Right lobe of liver (tissue), 6 donors: ENCODE measurements around the gene SHISA9. TPM values are rescaled to one million over a fixed set of nuclear protein-coding genes. Genes with fewer than 3 reads are reported as not detected.

Experiments used
- ATAC-seq, 4 donors: fragments of 200-7000 bp; cut with Tn5 transposase; one replicate each; pipeline ENCODE4 v1.9.1; 2020; ENCODE audit warnings: mild to moderate bottlenecking in 4 of 4, moderate library complexity in 4 of 4
- DNase-seq, 3 donors: peaks; one replicate each; pipeline ENCODE4 v3.0.0-alpha.2; 2020
- H3K27ac ChIP-seq, 3 donors: fragments of 200-600 bp; one replicate each; pipeline ENCODE4 v1.8.0; 2022
- H3K27me3 ChIP-seq, 2 donors: fragments of 200-600 bp; one replicate each; pipeline ENCODE4 v1.8.0; 2022
- H3K36me3 ChIP-seq, 4 donors: fragments of 200-600 bp; sonication (generic) in 1 of 4; one replicate each; pipeline versions ENCODE4 v1.5.1 to v1.8.0; 2017 to 2022; ENCODE audit warnings: control low read depth in 1 of 4
- H3K4me1 ChIP-seq, 4 donors: fragments of 200-600 bp; sonication (generic) in 1 of 4; one replicate each; pipeline versions ENCODE4 v1.5.1 to v1.8.0; 2017 to 2022; ENCODE audit warnings: control low read depth in 1 of 4
- H3K4me3 ChIP-seq, 3 donors: fragments of 200-600 bp; one replicate each; pipeline ENCODE4 v1.8.0; 2022
- H3K9me3 ChIP-seq, 4 donors: fragments of 200-600 bp; sonication (generic) in 1 of 4; one replicate each; pipeline versions ENCODE4 v1.5.1 to v1.8.0; 2017 to 2022; ENCODE audit warnings: control low read depth in 1 of 4
- CTCF ChIP-seq, 4 donors: fragments of 200-600 bp in 3 of 4; fragments of 450-650 bp in 1 of 4; IDR thresholded peaks; one replicate each; pipeline versions ENCODE4 v1.5.1 to v1.8.0; 2016 to 2022; ENCODE audit warnings: antibody characterized with exemption in 4 of 4, mild to moderate bottlenecking in 2 of 4
- POLR2A ChIP-seq: fragments of 450-650 bp; IDR thresholded peaks from one replicate; pipeline ENCODE4 v1.6.1; 2017; ENCODE audit warnings: antibody characterized with exemption, mild to moderate bottlenecking
- WGBS: methylation state at CpG from one replicate; pipeline ENCODE4 v1.1.6; 2018; ENCODE audit warnings: low coverage, low lambda C conversion rate; ENCODE audit not compliant: insufficient coverage; ENCODE audit errors: missing lambda C conversion rate; 5-methylcytosine and 5-hydroxymethylcytosine counted together
- intact Hi-C, 2 donors: fragments of 100-400 bp; cut with DNase I; formaldehyde crosslinking; loops; one replicate each; pipeline versions ENCODE4 v1.11.2 to v1.14.1; 2022
- total RNA-seq, 6 experiments: library from RNA; depleted of rRNA in 2 of 6; stranded (reverse); fragments of >200 nt in 2 of 6; fragmentation: NEBNext Ultra II Directional in 3 of 6; extraction: Animal tissue kit (Norgen Biotek cat#: 25700) in 3 of 6; gene quantifications; one replicate each; pipeline versions ENCODE4 v1.1.0 to v1.2.4, GENCODE V29; 2016 to 2023
- donor health status: DM: no; HTN: yes; CAD: no.
- donor health status: DM: no; HTN: no; CAD: no.
- donor health status: DM: no; HTN: no; CAD: no.
- donor health status: DM: no; HTN: yes; CAD: no.
- donor health status: DM: no; HTN: yes; CAD: no.

SHISA9 gene
- total RNA-seq, 6 experiments from 2014 or later = 0.02 to 0.06 TPM; not detected in 4

DNA sequence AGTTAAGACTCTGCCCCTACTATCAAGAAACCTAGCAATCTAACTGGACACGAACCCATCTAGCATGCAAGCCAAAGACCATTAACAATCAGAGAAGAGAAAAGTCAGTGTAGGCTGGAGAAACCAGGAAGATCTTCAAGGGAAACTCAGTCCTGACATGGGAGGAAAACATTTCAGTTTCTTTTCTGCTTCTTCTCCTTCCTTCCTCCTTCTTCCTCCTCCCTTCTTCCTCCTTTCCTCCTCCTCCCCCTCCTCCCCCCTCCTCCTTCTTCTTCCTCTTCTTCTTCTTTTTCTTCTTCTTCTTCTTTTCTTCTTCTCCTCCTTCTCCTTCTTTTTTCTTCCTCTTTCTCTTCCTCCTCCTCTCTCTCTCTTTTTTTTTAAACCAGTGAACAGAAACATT, 29.6 kb upstream of the SHISA9 start:
- no peak overlapping the region for H3K4me3 ChIP-seq
- TF ChIP-seq CTCF (IDR thresholded peaks at IDR 0.05) (no peak), POLR2A (no peak)
- ATAC-seq (no peak), DNase-seq (no peak)
- intact Hi-C loops = no loop called here
- H3K36me3 ChIP-seq = no peaks in the 10 kb centered on the region
- no peaks in the 10 kb centered on the region for H3K4me1 ChIP-seq
- H3K27me3 ChIP-seq = no peaks in the 10 kb centered on the region
- H3K9me3 ChIP-seq = no peaks in the 10 kb centered on the region
- H3K27ac ChIP-seq = no peak overlapping the region
- WGBS = 38% methylated on average over 1 of the region's 1 CpG

DNA sequence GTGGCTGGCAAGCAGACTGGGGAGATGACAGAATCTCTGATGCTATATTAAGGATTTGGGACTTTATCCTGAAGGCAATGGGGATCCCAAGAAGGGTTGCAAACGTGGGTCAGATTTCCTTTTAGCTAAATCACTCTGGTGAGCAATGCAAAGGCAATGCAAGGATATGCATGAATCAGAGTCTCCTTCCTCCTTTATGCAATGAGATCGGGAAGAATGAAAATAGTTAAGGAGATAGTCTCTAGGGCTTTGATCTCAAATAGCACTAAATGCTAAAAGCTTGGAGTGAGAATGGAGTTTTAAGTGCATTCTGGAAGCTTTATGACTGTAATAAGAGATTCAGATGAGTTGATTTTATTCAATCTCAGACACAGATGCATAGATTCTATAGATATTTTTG, 27.2 kb upstream of the SHISA9 start:
- H3K4me1 ChIP-seq = no peaks in the 10 kb centered on the region
- no peaks in the 10 kb centered on the region for H3K27me3 ChIP-seq
- no peak overlapping the region for H3K4me3 ChIP-seq
- intact Hi-C loops = no loop called here
- no peaks in the 10 kb centered on the region for H3K36me3 ChIP-seq
- H3K9me3 ChIP-seq = no peaks in the 10 kb centered on the region
- no peak for DNase-seq
- WGBS = 25% methylated on average over 2 of the region's 2 CpGs
- H3K27ac ChIP-seq = no peak overlapping the region
- no peak for ATAC-seq
- no peak for TF ChIP-seq POLR2A

DNA sequence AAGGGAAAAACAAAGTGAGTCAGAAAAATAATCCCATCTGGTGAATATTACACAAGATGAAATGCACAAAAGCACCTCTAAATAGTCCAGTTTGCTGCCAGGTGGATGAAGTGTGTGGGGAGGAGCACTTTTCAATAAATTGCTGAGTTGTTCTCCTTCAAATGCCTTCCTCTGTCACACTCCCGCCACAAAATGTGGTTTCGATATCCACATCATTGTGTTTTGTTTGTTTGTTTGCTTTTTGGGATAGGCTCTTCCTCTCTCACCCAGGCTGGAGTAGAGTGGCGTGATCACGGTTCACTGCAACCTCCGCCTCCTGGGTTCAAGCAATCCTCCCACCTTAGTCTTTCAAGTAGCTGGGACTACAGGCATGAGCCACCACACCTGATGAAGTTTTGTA, 24.6 kb upstream of the SHISA9 start:
- DNase-seq (no peak), ATAC-seq (no peak)
- no peaks in the 10 kb centered on the region for H3K36me3 ChIP-seq
- WGBS = 65% methylated on average over 4 of the region's 5 CpGs
- H3K27me3 ChIP-seq = no peaks in the 10 kb centered on the region
- no peak overlapping the region for H3K4me3 ChIP-seq
- H3K4me1 ChIP-seq = no peaks in the 10 kb centered on the region
- intact Hi-C loops = no loop called here
- TF ChIP-seq POLR2A (no peak), CTCF (IDR thresholded peaks at IDR 0.05) (no peak)
- H3K9me3 ChIP-seq = no peaks in the 10 kb centered on the region
- no peak overlapping the region for H3K27ac ChIP-seq

- Histone ChIP-seq H3K9me3 (no peaks in the 10 kb centered on the region), H3K36me3 (no peaks in the 10 kb centered on the region), H3K4me1 (no peaks in the 10 kb centered on the region), H3K27me3 (no peaks in the 10 kb centered on the region), H3K27ac (no peak overlapping the region), H3K4me3 (no peak overlapping the region)
- TF ChIP-seq CTCF (IDR thresholded peaks at IDR 0.05) = no peak
- no peak for TF ChIP-seq POLR2A
- intact Hi-C loops = no loop called here
- ATAC-seq (no peak), DNase-seq (no peak)
- WGBS = 78% methylated on average over 4 of the region's 4 CpGs
Measured at GRCh38 chr16:12878973-12879372, 22.4 kb upstream of the SHISA9 start.

DNA sequence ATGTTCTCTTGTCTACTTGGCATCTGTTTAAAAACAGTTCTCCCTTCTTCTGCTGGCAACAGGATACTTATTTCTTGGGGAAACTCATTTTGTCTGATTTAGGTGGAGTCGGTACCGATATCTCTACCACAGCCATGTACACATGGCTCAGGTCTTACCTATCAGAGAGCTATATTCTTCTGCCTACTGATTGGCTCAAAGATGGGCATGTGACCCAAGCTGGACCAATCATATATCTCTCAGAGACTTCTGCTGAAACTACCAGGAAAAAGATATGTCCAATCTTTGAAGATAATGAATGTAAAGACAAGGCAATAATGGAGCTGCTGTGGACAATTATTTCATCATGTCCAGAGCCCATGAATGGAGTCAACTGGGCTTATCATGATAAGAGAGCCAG, 21.6 kb upstream of the SHISA9 start:
- Histone ChIP-seq H3K9me3 (no peaks in the 10 kb centered on the region), H3K4me3 (no peak overlapping the region), H3K4me1 (no peaks in the 10 kb centered on the region), H3K36me3 (no peaks in the 10 kb centered on the region), H3K27me3 (no peaks in the 10 kb centered on the region), H3K27ac (no peak overlapping the region)
- 94% methylated on average over 2 of the region's 2 CpGs for WGBS
- intact Hi-C loops = no loop called here
- TF ChIP-seq POLR2A = no peak
- TF ChIP-seq CTCF (IDR thresholded peaks at IDR 0.05) = no peak
- DNase-seq (no peak), ATAC-seq (no peak)
